T-helper 1 cell treated with Interleukin-12 subunit alpha and Interleukin-12 subunit beta and Interleukin-4 antibody, amounts not matched to agents 30 ng/mL and 1 ng/mL, for 36 hours (primary cell): ENCODE measurements around the gene CUBN. TPM values are rescaled to one million over a fixed set of nuclear protein-coding genes. Genes with fewer than 3 reads are reported as not detected.

Experiments
- intact Hi-C: fragments of 100-400 bp; cut with micrococcal nuclease; formaldehyde crosslinking; loops from one replicate; pipeline ENCODE4 v1.15.1; 2024
- total RNA-seq: library from RNA; stranded (reverse); gene quantifications from 2 replicates; pipeline ENCODE4 v1.2.3, GENCODE V29; 2022

Gene CUBN
- total RNA-seq, 1 donor from 2014 or later, result 1.4 TPM

DNA sequence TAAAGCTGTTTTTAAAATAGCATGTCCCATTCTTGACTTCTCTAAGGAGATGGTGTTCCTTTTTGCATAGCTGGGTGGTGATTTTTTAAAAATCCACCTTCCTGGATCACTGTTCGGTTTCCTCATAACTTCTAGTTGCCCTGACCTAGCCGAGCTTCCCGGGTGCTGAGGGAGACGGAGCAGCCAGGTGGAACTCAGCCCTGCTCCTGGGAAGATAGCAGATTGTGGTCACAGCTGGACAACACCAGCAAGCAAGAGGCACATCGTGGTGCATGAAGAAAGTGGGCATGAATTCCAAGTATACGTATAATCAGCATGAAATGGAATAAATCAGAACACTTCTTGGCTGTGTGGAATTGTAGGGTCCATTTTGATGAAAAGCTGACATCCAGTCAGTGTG is 238.9 kb downstream of the CUBN start:
- intact Hi-C loops, result loop anchor here (1.0 kb wide), 2 partner anchors 340 to 367 kb away; no protein-coding TSS in a partner anchor

DNA sequence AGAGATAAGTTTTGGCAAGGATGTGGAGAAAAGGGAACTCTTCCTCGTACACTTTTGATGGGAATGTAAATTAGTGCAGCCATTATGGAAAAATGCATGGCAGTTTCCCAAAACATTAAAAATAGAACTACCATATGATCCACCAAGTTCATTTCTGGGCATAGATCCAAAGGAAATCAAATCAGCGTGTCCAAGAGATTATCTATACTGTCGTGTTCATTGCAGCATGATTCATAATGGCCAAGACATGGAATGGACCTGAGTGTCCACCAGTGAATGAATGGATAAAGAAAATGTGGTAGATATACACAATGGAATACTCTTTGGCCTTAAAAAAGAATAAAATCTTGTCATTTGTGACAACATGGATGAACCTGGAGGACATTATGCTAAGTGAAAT is 242.0 kb downstream of the CUBN start:
- intact Hi-C loops, result no loop called here

DNA sequence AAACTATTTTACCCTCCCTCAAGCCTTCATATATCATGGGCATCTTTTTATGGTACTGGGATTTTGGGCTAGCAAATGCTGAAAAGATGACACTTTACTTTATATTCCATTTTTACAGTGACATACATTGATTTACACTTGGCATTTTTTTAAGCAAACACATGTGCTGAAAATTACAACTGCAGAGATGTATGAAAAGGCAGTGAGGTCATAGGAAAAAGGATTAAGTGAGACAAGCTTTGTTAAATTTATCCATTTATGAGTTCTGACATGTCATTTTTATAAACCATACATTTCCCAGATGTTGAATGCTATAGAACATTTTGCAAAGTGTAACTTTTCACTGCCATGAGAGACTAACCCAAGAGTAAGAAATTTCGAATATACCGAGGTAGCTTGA is 243.6 kb downstream of the CUBN start:
- intact Hi-C loops, result no loop called here

DNA sequence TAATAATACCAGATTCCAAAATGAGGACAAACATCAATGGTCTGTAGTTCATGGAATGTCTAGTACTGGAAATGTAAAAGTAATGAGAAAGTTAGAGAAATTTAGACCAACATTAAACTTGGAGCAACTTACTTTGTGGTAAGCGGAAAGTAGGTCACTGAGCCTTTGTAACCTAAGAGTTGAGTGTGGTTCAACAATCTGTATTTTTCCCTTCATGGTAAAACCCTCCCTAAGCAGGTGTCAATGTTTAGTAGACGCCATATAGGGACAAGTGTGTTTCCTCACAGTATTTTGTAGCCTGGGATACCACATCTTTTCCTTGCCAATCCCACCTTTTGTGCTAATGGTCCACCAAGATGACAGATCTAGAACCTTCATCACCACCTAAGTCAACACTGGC is 245.1 kb downstream of the CUBN start:
- intact Hi-C loops, result no loop called here

DNA sequence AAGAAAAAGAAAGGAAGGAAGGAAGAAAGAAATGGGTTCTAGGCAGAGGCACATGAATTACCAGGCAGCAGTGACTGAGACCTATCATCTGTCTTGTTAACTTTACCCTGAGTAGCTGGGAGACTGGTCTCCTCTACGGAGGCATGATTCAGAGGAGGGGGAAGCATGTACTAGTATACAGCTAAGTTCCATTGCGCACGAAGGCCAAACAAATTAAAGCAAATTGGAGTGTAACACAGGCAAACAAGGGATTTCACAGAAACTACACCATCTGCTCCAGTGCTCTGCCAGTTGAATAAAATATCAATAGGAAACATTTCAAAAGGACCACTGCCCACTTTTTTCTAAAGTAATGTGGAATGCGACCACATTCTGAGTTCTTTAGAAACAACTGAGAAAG is 246.5 kb downstream of the CUBN start:
- intact Hi-C loops, result no loop called here

DNA sequence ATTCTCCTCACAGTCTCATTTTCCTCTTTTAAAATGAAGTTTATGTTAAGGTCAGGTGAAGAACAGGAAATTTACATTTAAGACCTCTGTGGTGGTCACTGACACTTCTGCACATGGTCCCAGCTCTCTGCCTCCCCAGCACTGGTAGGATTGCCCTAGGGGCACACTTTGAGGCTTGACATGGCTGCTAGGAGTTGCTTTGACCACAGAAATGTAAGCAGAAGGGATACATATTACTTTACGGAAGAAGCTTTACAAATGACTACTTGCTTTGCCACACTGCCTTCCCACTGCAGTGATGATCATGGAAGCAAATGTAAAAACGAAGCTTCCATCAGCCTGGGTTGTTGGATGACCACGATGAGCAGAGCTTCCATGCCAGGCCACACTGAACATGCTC is 259.3 kb downstream of the CUBN start:
- intact Hi-C loops, result no loop called here

DNA sequence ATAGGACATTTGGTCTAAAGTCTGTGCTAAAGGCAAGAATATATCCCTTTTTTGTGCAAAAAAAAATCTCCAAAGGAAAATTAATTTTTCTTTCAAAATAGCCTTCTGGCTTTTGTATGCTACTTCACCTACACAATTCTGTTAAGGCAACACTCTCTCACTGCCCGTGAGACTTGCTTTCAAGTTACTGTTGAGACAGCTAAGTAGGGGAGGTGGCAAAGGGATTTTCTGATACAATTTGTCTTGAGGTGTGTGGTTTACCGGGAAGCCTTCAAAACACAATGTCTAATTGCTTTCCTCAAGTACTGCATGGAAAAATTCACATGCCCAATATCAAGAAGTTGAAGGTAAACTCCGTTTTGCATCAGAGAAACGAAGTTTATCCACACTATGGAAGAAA is 261.6 kb downstream of the CUBN start:
- intact Hi-C loops, result no loop called here

DNA sequence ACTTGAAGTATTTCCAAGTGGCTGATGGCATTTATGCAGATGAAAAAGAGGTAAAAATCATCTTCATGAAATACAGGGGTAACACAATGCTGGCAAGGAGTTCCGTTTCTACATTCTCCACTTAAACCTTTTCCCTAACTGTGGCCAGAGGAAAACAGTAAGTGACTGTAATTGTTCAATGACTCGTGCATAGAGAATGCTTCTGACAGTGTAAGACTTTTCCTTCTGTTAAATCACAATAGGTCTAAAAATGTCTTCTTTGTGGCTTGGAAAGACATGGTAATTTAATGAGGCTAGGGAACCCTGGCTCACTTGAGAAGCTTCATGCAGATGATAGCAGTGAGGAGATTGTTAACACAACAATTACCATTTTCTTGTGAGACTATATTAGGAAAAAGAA is 262.1 kb downstream of the CUBN start:
- intact Hi-C loops, result no loop called here

DNA sequence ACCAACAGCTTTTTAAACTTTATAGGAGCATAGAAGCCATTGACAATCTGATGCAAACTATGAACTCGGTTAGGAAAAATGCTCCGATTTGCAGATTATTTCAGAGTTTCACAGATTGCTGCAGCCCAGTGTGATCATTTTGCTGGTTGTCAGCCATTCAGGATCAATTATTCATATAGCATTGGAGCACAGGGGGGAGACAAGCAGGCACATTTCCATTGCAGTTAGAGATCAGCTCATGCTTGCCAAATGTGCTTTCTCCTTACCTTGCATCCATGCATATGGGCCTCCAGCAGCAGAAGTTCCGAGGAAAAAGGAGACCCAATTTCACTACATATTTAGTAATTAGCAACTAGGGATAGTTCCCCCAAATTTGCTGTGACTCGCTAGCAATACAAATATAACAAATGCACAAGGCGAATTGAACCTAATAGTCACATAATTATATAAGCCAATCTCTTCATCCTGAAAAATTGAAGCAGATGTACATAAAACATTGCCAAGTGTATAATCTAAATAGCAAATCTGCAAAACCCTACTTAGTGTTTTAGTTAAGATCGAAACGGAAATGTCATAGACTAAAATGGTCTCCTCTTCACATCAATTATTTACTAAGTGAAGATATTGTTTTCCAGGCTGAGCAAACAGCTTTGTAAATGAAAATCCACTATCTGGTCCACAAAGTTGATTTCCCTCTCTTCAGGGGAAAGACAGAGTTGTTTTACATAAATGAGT is 262.9 kb downstream of the CUBN start:
- intact Hi-C loops, result no loop called here

DNA sequence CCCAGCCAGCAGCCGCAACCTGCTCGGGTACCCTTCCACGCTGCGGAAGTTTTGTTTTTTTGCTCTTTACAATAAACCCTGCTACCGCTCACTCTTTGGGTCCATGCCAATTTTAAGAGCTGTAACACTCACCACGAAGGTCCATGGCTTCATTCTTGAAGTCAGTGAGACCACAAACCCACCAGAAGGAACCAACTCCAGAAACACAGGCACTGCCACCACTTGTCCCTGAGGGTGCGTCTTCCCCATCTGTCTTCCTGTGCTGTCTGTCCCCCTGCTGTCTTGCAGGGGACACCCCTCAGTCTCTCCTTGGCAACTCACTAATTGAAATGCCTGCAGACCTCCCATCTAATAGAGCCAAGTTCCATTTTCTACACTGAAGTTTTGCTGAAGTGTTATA is 263.8 kb downstream of the CUBN start:
- intact Hi-C loops, result no loop called here

DNA sequence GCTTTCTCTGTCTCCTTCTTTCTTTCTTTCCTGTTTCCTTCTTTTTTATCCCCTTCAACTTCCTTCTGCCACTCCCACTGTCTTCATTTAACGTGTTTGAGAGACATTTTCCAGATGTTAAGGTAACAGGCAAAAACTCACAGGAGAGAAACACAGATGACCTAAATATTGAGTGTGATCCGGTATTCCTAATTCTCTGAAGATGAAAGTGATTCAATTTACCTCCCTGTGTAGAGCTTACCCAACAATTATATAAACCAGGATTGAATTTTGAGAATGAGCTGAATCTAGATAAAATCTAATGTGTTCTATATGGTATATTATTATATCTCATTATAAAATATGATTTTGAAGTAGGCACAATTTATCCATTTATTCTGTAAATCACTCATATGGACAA is 265.8 kb downstream of the CUBN start:
- intact Hi-C loops, result no loop called here

DNA sequence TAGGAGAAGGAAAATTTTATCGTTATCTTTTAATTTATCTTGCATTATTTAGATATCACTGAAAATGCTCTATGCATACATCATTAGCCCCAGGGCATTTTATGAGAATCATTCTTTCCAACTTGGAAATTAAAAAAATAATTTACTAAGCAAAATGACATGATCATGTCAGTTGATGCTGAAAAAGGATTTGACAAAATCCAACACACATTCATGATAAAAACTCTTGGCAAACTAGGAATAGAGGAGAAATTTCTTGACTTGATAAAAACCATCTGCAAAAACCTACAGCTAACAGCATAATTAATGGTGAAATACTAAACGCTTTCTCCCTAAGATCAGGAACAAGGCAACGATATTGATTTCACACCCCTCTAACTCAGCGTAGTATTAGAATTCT is 272.2 kb downstream of the CUBN start:
- intact Hi-C loops, result no loop called here

DNA sequence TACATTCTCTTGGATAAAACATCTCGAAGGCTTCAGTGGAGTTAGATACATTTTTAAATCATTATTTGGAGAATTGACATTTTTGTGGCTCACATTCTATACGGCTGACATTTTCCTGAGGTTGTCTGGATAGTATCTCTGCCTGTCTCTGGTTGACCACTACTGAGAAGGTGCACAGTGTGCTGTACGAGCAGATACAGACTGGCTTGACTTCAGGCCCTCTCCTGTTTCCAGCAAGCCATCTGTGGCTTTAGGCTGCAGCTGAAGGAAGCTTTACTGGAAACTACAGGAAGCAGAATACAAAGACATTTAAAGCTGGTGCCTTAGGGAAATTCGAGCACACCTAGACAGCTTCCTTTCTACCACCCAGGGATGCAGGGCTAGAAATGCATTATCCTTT is 273.0 kb downstream of the CUBN start:
- intact Hi-C loops, result no loop called here

DNA sequence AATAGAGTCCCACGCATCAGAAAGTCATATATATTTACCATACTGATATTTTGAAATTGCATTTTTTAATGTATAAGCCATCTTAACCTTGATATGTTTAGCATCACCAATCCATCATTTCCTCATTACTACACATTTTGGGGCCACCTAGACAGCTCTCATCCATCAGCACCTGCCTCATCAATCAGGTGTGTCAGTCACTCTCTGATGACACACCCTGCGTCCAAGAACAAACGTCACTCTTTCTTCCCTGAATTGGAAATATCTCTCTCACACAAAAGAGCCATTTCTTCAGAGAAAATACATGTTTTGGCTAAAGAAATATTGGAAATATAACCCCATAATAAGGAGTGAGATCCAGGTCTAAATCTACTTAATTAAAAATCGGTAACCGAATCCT is 273.5 kb downstream of the CUBN start:
- intact Hi-C loops, result no loop called here

DNA sequence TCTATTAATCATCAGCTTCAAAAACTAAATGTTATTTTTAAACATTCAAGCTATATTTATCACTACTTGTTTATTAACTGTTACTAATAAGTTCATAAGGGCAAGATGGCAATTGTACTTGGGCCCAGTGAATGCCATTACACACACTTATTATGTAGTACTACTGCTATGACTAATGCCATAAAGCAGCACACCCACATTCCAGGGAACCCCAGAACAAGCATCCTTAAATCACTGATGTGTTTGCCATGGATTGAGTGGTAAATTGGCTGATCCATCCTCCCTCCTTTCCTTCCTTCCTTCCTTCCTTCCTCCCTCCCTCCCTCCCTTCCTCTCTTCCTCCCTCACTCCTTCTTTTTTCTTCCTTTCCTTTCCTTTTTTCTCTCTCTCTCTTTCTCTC is 275.0 kb downstream of the CUBN start:
- intact Hi-C loops, result no loop called here

DNA sequence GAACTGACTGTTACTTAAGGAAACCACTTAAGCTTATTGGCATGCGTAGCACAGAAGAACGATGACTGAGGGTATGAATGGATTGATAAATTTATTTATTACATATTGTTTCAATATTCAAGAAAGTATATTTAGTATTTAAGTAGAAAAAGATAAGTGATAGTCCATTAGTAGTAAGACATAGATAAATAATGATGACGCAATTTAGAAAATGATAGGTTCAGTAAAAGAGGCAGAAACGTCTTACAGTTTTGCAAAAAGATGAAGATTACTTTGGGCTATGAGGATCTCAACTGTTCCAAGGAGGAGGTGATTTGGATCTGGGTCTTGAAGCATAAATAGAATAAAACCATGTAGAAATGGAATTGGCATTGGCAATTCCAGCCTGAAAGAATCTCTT is 275.8 kb downstream of the CUBN start:
- intact Hi-C loops, result loop anchor here (2.0 kb wide), 1 partner anchor 403 kb away; no protein-coding TSS in a partner anchor

DNA sequence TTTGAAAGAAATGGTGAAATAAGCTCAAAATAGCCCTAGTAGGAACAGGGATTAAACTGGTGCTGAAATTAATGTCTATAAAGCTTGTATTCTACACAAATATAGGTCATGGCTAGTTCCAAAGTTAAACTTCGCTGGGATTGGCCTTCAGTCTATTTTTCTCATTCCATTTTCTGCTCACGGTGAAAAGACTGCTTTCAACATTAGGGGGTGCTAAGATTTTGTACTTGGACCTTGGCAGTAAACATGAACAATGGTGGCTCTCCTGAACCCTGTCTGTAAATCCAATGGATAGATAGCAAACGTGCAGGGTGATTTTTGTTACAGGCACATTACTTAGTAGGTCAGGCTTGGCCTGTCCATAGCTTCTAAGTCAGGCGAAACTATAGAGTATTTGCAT is 276.4 kb downstream of the CUBN start:
- intact Hi-C loops, result loop anchor here (2.0 kb wide), 1 partner anchor 404 kb away; no protein-coding TSS in a partner anchor

DNA sequence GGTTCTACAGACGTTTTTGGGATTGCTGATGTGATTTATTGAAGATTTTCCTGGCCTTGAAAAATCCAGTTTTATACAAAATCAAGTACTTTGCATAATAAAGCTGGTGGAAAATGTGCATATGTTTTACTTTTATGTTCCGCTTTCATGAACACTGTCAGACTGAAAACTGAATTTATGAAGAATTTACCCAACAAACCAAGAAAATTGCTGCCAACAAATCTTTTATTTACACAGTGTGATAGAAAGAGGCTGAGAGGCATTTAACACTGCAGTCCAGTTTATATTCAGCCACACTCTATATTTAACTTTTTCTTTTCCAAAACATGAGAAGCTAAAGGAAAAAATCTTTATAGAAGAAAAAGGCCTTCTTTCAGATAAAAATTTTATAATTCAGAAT is 277.0 kb downstream of the CUBN start:
- intact Hi-C loops, result loop anchor here (2.0 kb wide), 1 partner anchor 404 kb away; no protein-coding TSS in a partner anchor

DNA sequence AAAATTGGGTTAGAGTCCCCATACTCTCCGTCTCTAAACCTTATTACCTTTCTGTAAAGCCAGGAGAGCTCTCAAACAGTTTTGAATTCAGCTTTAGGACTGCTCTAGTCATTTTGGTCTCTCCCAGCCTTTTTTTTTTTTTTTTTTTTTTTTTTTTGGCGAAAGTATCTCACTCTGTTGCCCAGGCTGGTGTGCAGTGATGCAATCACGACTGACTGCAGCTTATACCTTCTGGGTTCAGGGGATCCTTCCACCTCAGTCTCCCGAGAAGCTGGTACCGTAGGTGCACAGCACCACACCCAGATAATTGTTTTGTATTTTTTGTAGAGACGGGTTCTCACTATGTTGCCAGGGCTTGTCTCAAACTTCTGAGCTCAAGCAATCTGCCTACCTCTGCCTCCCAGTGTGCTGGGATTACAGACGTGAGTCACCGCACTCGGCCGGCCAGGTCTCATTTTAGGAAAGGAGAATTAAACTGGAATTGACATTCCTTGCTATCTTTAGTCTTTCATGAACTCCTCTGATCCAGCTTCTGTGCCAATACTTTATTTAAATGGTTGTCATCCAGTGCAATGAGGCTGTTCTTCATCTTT is 281.0 kb downstream of the CUBN start:
- intact Hi-C loops, result no loop called here

DNA sequence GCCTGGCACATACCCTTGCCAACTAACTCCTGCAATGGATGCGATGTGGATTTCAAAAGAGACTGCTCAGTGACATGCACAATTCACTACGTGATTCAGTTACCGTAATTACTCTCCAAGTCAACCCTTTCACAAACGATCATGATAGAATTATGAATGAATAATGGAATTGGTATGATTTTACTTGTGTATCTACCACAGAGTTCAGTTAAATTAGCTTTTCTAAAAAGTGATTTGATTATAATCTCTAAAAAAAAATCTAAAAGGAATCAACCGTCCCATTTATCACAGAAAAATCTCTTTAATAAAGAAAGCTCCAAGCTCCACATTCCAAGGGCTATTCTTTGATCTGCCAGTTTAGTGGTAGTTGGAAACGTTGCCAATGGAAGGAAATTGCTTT is 282.0 kb downstream of the CUBN start:
- intact Hi-C loops, result no loop called here

DNA sequence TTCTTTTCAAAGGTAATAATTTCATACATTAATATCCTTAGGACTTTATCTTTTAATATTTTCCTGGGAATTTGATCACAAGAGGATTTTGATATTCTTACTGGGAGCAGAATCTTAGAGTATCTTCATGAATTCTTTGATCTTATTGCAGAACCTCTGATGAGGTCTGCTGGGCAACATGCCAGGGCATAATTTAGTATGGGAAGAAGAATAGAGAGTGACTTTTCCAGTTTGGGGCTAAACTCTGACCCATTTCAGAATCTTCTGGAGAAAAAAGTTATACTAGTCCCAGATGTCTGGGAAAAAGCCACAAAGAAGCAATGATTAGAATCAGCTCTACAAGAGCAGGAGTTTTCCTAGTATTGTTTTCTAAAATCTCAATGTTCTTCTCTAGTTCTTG is 284.4 kb downstream of the CUBN start:
- intact Hi-C loops, result no loop called here

DNA sequence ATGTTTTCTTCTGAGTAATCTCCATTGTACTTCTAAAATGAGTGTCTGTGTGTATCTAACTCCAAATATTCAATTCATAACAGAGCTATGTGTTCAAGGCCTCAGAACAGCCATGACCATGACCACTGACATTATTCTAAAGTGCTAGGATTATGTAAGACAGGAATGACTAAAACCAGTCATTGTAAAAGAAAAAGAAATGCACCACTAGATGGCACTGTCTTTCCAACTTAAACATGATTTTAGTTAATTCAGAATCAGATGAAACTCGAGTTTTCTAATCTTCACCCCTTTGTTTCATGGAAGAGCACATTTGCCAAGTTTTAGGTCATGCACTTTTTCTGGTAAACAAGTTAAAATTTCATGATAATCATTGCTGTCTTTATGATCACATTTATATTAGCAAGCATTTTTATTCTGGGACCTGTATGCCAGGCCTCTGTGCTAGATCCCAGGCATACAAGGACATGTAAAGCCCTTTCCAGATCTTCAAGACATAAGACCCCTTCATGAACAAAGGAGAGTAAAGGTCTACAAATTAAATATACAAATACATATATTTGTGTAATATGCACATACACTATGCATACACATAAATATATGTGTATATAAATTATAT is 286.2 kb downstream of the CUBN start:
- intact Hi-C loops, result loop anchor here (1.0 to 2.0 kb wide), 8 partner anchors 15 to 587 kb away; partner anchors contain the start of gene TRDMT1

DNA sequence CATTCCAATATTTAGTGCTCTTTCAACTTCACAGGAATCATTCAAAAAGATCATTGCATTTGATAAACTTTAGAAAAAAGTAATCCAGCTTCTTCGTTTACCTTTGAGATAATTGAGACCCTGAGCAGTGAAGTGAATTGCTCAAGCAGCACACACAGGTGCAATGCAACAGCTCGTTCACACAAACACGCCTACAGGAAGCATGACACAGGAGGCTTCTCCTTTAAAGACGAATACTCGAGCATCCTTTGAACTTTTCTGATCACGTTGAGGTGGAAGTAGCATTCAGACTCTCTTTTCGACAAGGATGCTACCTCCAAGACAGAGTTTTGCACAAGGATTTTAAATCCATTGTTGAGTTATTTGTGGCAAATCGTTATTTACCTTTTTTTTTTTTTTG is 294.4 kb downstream of the CUBN start:
- intact Hi-C loops, result loop anchor here (2.0 kb wide), 1 partner anchor 18 kb away; the partner anchor contains the start of gene RSU1
